ENCODE data around the gene PRDM13.

DNA sequence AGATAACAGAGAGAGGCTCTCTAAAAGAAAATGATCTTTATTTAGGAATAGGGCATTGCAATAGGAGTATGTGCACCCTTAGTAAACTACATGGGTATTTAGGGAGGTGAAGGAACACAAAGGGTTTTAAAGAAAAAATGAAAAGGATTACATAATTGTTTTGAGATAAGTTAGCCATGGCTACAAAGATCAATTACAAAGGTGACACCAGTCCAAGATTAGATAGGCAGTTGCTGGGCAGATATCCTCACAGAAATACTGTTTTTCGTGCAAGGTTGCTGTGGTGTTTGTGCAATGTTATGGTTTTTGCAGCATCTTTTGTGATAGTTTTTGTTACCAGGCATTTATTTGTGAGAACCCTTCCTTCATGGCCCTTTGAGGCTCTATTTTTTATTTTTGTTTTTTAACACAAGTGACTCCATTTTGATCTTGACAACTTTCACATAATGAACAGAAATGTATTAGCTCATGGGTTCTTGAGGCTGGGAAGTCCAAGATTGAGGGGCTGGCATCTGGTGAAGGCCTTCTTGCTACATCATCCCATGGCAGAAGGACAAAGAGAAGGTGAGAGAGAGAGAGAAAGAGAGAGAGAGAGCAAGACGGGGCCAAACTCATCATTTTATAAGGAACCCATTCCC is 32.5 kb upstream of the PRDM13 start:
- TF ChIP-seq POLR2A (IDR thresholded peaks at IDR 0.05), result no peak
- TF ChIP-seq, protein P1, sequence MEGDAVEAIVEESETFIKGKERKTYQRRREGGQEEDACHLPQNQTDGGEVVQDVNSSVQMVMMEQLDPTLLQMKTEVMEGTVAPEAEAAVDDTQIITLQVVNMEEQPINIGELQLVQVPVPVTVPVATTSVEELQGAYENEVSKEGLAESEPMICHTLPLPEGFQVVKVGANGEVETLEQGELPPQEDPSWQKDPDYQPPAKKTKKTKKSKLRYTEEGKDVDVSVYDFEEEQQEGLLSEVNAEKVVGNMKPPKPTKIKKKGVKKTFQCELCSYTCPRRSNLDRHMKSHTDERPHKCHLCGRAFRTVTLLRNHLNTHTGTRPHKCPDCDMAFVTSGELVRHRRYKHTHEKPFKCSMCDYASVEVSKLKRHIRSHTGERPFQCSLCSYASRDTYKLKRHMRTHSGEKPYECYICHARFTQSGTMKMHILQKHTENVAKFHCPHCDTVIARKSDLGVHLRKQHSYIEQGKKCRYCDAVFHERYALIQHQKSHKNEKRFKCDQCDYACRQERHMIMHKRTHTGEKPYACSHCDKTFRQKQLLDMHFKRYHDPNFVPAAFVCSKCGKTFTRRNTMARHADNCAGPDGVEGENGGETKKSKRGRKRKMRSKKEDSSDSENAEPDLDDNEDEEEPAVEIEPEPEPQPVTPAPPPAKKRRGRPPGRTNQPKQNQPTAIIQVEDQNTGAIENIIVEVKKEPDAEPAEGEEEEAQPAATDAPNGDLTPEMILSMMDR (IDR thresholded peaks at IDR 0.05), result no peak

Measured in thyroid gland (tissue), 4 donors.